Measurements from ENCODE around the gene FUT3. TPM values are rescaled to one million over a fixed set of nuclear protein-coding genes. Genes with fewer than 3 reads are reported as not detected.

Gene FUT3
- polyA plus RNA-seq, 1 donor from 2014 or later = 0.64 TPM

DNA sequence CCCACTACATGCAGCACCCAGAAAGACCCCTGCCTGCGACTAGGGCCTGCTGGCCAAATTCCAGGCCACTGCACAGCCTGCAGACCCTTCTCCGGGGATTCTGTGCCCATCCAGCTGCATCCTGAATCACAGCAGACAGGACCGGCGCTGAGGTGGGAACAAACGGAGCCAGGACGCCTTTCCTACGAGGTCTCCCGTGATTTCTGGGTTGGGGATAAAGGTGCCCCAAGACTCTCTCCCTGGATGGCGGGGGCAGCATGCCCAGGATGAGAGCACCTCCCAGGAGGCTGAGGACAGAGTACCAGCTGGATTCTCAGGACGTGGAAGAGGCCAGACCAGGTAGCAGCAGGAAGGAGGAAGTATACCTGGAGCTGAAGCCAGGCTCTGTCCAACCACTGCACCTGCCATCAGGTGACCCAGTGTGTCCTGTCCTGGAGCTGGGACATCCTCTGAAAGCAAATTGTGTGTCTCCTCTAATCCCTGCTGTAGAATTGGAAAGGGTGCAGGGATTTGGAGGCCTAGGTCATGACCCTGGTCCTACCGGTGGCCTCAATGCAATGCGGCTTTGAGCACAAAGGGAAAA, 22.5 kb upstream of the FUT3 start:
- Histone ChIP-seq H3F3A (ENCODE audit: insufficient read depth, low read length, poor library complexity, severe bottlenecking) (no peaks in the 10 kb centered on the region), H3K9ac (ENCODE audit: low read length) (no peak overlapping the region)

DNA sequence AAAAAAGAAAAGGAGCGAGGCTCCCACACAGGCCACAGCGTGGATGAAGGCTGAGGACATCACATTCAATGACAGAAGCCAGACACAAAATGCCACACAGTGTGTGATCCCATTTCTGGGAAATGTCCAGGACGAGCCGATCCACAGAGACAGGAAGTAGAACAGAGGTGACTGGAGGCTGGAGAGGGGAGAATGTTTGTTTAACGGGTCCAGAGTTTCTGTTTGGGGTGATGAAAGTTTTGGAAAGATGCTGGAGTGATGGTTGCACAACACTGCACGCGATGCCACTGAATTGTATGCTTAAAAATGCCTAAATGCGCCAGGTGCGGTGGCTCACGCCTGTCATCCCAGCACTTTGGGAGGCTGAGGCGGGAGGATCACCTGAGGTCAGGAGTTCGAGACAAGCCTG, 19.7 kb upstream of the FUT3 start:
- no peaks in the 10 kb centered on the region for H3F3A ChIP-seq (ENCODE audit: insufficient read depth, low read length, poor library complexity, severe bottlenecking)
- H3K9me3 ChIP-seq (ENCODE audit: low read length) = no peaks in the 10 kb centered on the region
- H3K4me3 ChIP-seq (ENCODE audit: low read length) = no peak overlapping the region
- H3K36me3 ChIP-seq (ENCODE audit: insufficient read depth, low read length) = no peaks in the 10 kb centered on the region
- no peak for TF ChIP-seq TAF1 (IDR thresholded peaks at IDR 0.05; ENCODE audit: low read depth)
- TF ChIP-seq EP300 (conservative IDR thresholded peaks at IDR 0.05; ENCODE audit: poor library complexity, severe bottlenecking) = no peak
- TF ChIP-seq RAD21 (conservative IDR thresholded peaks at IDR 0.05) = no peak
- TF ChIP-seq, protein P1, sequence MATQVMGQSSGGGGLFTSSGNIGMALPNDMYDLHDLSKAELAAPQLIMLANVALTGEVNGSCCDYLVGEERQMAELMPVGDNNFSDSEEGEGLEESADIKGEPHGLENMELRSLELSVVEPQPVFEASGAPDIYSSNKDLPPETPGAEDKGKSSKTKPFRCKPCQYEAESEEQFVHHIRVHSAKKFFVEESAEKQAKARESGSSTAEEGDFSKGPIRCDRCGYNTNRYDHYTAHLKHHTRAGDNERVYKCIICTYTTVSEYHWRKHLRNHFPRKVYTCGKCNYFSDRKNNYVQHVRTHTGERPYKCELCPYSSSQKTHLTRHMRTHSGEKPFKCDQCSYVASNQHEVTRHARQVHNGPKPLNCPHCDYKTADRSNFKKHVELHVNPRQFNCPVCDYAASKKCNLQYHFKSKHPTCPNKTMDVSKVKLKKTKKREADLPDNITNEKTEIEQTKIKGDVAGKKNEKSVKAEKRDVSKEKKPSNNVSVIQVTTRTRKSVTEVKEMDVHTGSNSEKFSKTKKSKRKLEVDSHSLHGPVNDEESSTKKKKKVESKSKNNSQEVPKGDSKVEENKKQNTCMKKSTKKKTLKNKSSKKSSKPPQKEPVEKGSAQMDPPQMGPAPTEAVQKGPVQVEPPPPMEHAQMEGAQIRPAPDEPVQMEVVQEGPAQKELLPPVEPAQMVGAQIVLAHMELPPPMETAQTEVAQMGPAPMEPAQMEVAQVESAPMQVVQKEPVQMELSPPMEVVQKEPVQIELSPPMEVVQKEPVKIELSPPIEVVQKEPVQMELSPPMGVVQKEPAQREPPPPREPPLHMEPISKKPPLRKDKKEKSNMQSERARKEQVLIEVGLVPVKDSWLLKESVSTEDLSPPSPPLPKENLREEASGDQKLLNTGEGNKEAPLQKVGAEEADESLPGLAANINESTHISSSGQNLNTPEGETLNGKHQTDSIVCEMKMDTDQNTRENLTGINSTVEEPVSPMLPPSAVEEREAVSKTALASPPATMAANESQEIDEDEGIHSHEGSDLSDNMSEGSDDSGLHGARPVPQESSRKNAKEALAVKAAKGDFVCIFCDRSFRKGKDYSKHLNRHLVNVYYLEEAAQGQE (IDR thresholded peaks at IDR 0.05; ENCODE audit: borderline replicate concordance) = no peak
- TF ChIP-seq, protein P2, sequence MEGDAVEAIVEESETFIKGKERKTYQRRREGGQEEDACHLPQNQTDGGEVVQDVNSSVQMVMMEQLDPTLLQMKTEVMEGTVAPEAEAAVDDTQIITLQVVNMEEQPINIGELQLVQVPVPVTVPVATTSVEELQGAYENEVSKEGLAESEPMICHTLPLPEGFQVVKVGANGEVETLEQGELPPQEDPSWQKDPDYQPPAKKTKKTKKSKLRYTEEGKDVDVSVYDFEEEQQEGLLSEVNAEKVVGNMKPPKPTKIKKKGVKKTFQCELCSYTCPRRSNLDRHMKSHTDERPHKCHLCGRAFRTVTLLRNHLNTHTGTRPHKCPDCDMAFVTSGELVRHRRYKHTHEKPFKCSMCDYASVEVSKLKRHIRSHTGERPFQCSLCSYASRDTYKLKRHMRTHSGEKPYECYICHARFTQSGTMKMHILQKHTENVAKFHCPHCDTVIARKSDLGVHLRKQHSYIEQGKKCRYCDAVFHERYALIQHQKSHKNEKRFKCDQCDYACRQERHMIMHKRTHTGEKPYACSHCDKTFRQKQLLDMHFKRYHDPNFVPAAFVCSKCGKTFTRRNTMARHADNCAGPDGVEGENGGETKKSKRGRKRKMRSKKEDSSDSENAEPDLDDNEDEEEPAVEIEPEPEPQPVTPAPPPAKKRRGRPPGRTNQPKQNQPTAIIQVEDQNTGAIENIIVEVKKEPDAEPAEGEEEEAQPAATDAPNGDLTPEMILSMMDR (IDR thresholded peaks at IDR 0.05; ENCODE audit: poor library complexity, severe bottlenecking) = no peak
- no peak for TF ChIP-seq SMC3 (conservative IDR thresholded peaks at IDR 0.05; ENCODE audit: poor library complexity)
- TF ChIP-seq POLR2AphosphoS5 (IDR thresholded peaks at IDR 0.05) = no peak
- TF ChIP-seq MXI1 (conservative IDR thresholded peaks at IDR 0.05; ENCODE audit: poor library complexity, severe bottlenecking) = no peak
- no peak for TF ChIP-seq EZH2 (IDR thresholded peaks at IDR 0.05; ENCODE audit: borderline replicate concordance, insufficient read depth, low read length, poor library complexity, severe bottlenecking)
- H4K20me1 ChIP-seq (ENCODE audit: insufficient read depth) = no peaks in the 10 kb centered on the region
- no peak overlapping the region for H3K4me2 ChIP-seq (ENCODE audit: low read length)
- no peaks in the 10 kb centered on the region for H3K79me2 ChIP-seq (replicated peaks; ENCODE audit: insufficient read depth, low read length)
- H3K27ac ChIP-seq (ENCODE audit: low read length) = no peak overlapping the region
- H3K27me3 ChIP-seq (ENCODE audit: insufficient read depth, low read depth, low read length) = no peaks in the 10 kb centered on the region
- no peak overlapping the region for H2AFZ ChIP-seq (ENCODE audit: low read depth, low read length)
- no peaks in the 10 kb centered on the region for H3K9me2 ChIP-seq (ENCODE audit: insufficient read depth, low read length)
- H3K9ac ChIP-seq (ENCODE audit: low read length) = no peak overlapping the region

More for the DNA sequence above, 22.5 kb upstream of the FUT3 start:
- H3K36me3 ChIP-seq (ENCODE audit: insufficient read depth, low read length) = no peaks in the 10 kb centered on the region
- no peak overlapping the region for H3K4me2 ChIP-seq (ENCODE audit: low read length)
- H2AFZ ChIP-seq (ENCODE audit: low read depth, low read length) = no peak overlapping the region
- no peaks in the 10 kb centered on the region for H3K9me2 ChIP-seq (ENCODE audit: insufficient read depth, low read length)
- H3K27me3 ChIP-seq (ENCODE audit: insufficient read depth, low read depth, low read length) = no peaks in the 10 kb centered on the region
- no peaks in the 10 kb centered on the region for H3K79me2 ChIP-seq (replicated peaks; ENCODE audit: insufficient read depth, low read length)
- H3K9me3 ChIP-seq (ENCODE audit: low read length) = no peaks in the 10 kb centered on the region
- TF ChIP-seq POLR2AphosphoS5 (IDR thresholded peaks at IDR 0.05) (no peak), EZH2 (IDR thresholded peaks at IDR 0.05; ENCODE audit: borderline replicate concordance, insufficient read depth, low read length, poor library complexity, severe bottlenecking) (no peak), RAD21 (conservative IDR thresholded peaks at IDR 0.05) (no peak), EP300 (conservative IDR thresholded peaks at IDR 0.05; ENCODE audit: poor library complexity, severe bottlenecking) (no peak), SMC3 (conservative IDR thresholded peaks at IDR 0.05; ENCODE audit: poor library complexity) (no peak), TAF1 (IDR thresholded peaks at IDR 0.05; ENCODE audit: low read depth) (no peak), MXI1 (conservative IDR thresholded peaks at IDR 0.05; ENCODE audit: poor library complexity, severe bottlenecking) (no peak)
- TF ChIP-seq, protein P1 (IDR thresholded peaks at IDR 0.05; ENCODE audit: borderline replicate concordance) = no peak
- TF ChIP-seq, protein P2 (IDR thresholded peaks at IDR 0.05; ENCODE audit: poor library complexity, severe bottlenecking) = no peak
- H3K27ac ChIP-seq (ENCODE audit: low read length) = no peak overlapping the region
- H4K20me1 ChIP-seq (ENCODE audit: insufficient read depth) = no peaks in the 10 kb centered on the region
- H3K4me3 ChIP-seq (ENCODE audit: low read length) = no peak overlapping the region

All from neural cell (in vitro differentiated cells).